T-helper 17 cell (primary cell): ENCODE data around the gene CDH4. TPM values are rescaled to one million over a fixed set of nuclear protein-coding genes. Genes with fewer than 3 reads are reported as not detected.

Source experiments
- ATAC-seq: fragments of 150-1000 bp; cut with Tn5 transposase; 2 replicates; pipeline ENCODE4 v1.10.0; 2021; ENCODE audit warnings: mild to moderate bottlenecking, moderate library complexity
- DNase-seq, 3 donors: peaks; one replicate each; pipeline versions ENCODE4 v3.0.0 to v3.0.0-alpha.2; 2020 to 2021
- H3K9me3 ChIP-seq: one replicate; pipeline ENCODE4 v1.7.0; 2013; ENCODE audit warnings: low read length, mild to moderate bottlenecking; ENCODE audit not compliant: control insufficient read depth, poor library complexity, severe bottlenecking
- H3K27ac Mint-ChIP-seq: one replicate; pipeline ENCODE4 v1.8.0; 2022; ENCODE audit warnings: mild to moderate bottlenecking, moderate library complexity, mixed read lengths
- H3K27me3 Mint-ChIP-seq: one replicate; pipeline ENCODE4 v1.8.0; 2022; ENCODE audit warnings: mixed read lengths
- H3K36me3 Mint-ChIP-seq: one replicate; pipeline ENCODE4 v1.8.0; 2022; ENCODE audit warnings: low read depth, mixed read lengths
- H3K4me1 Mint-ChIP-seq: one replicate; pipeline ENCODE4 v1.8.0; 2022; ENCODE audit warnings: mild to moderate bottlenecking, mixed read lengths
- H3K4me3 Mint-ChIP-seq: one replicate; pipeline ENCODE4 v1.8.0; 2022; ENCODE audit warnings: mild to moderate bottlenecking, moderate library complexity, mixed read lengths
- total RNA-seq, 4 donors: library from RNA in 2 of 4; stranded (reverse) in 2 of 4; gene quantifications; one replicate each; pipeline ENCODE4 v1.2.3 and lab custom pipeline; 2022 to 2026

Gene CDH4
- total RNA-seq, 2 donors from 2014 or later, result 0.55 to 0.67 TPM

DNA sequence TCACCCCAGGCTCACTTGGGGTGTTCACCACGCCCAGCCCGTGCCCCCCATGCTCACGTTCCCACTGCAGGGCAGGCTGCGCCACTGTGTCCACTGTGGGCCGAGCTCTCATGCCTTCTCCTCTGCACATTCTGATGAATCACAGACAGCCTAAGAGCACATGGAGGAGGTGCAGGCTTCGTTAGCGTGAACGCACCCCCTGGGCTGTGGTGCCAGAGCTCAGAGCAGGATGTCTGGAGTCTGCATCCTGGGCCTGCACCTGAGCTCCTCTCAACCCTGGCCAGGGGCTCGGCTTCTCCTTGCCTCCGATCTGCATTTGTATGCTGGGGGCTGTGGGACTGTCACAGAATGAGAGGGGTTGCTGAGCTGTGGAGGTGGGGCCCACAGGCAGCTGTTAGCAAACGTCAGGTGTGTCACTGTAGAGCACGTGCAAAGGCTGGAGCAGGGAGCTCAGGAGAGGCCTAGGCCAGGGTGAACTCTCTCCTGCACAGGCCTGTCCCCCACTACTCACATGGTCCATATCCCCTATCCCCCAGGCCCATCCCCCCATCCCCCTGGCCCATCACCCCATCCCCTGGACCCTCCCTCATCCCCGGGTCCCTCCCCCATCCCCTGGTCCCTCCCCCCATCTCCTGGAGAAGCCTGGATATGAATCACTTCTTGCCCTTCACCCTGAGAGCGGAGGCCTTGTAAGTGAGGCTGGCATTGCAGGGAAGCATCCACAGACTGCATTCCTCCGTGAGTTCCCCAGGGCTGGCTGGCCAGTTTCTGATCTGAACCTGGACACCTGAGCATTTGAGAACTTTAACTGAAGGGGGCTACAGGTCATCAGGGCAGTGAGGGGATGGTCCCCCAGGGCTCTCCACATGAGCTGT, 504.1 kb downstream of the CDH4 start:
- DNase-seq (no peak), ATAC-seq (no peak)
- Mint-ChIP-seq H3K27me3 (peaks cover 5% of the 10 kb centered on the region), H3K4me3 (no peak overlapping the region), H3K27ac (no peak overlapping the region), H3K36me3 (no peaks in the 10 kb centered on the region), H3K4me1 (no peaks in the 10 kb centered on the region)
- no peaks in the 10 kb centered on the region for H3K9me3 ChIP-seq

DNA sequence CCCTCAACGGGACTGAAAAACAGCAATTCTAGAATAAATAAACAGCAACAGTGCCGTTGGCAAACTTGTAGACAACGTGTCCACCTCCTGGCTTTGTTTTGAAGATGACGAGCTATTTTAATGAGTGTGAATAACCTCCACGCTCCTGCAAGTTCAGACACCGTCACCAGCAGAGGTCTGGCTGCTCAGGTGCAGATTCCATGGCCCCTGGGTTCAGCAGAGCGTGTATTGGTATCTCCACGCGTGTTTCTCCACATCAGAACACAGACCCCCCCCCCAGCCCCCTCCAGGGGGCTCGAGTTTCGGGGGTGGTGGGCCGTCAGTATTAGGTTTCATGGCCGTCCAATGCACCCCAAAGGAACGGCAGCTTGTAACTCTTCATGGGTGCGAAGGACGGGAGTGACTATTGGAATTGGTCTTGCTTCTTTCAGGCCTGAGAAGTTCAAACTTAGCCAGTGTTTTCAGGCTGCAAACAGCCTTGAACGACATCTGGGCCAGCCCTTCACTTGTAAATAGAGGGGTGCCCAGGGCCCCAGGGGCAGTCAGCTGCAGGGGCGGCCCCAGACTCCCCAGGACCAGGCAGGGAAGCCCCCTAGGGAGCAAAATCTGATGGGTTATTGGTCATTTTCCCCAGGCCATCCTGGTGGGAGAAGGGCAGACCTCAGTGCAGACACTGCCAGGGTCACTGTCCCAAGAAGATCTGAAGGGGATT, 505.1 kb downstream of the CDH4 start:
- no peaks in the 10 kb centered on the region for H3K9me3 ChIP-seq
- H3K27ac Mint-ChIP-seq, result no peak overlapping the region
- DNase-seq, result no peak
- no peak for ATAC-seq
- no peaks in the 10 kb centered on the region for H3K4me1 Mint-ChIP-seq
- no peak overlapping the region for H3K4me3 Mint-ChIP-seq
- H3K27me3 Mint-ChIP-seq, result peaks cover 5% of the 10 kb centered on the region
- H3K36me3 Mint-ChIP-seq, result no peaks in the 10 kb centered on the region

DNA sequence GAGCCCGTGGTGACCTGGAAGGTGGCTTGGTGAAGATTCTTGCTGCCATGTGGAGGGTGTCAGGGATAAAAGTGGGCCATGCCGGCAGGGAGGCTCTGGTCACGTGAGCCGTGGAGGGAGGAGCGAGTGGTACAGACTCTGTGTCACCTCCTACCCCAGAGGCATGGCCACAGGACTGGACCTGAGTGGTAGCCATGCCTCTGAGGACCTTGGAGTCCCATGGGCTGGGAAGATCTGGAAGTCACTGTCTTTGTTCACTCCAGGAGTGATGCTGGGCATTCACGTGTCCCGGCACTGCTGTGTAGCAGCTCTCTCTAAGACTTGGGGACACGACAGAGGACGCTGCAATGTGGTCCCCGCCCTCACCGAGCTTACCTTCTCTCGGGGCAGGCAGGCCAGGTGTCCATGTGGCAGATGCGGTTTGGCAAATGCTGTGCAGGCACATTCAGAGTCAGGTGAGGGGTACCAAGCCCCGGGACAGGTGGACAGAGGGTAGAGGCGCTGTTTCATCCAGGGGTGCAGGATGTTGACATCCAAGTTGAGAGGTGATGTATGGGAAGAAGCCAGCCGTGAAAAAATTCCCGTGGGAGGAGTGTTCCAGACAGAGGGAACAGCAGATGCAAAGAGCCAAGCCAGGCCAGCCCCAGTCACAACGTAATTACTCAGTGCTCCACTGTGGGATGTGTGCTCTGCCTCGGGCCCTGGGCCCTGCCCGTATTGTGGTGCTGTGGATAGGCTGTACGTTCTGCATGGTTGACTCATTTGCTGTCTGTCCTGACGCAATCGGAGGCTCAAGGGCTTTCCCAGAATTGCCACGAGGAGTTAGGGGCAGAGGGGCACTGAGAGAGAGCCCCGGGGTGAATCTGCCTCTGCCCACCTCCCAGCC, 505.9 kb downstream of the CDH4 start:
- Mint-ChIP-seq H3K4me3 (no peak overlapping the region), H3K4me1 (no peaks in the 10 kb centered on the region), H3K36me3 (no peaks in the 10 kb centered on the region), H3K27me3 (peaks cover 5% of the 10 kb centered on the region), H3K27ac (no peak overlapping the region)
- DNase-seq (no peak), ATAC-seq (no peak)
- H3K9me3 ChIP-seq, result no peaks in the 10 kb centered on the region

DNA sequence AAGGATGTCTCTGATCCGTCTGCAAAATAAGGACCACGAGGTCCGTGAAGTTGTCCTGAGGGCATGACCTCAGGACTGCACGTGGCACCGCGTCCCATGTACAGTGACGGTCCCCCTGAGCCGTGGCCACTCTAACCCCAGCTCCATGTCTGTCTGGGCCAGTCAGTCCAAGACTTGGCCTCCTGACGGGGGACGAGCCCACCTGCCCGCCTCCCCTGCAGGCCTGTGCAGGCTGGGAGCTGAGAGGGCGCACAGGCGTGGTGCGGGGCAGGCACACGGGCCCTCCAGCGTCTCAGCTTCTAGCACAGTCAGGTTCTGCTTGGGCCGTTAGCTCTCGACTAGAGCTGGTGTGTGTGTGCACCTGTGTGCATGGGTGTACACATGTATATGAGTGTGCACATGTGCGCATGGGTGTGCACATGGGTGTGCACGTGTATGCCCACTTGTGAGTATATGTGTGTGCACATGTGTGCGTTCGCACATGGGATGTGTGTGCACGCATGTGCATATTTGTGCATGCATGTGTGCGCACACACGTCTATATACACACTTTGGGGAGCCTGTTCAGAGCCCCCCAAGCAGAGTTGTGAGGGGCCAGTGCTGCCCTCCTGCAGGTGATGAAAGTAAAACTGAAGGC, 506.6 kb downstream of the CDH4 start:
- Mint-ChIP-seq H3K4me3 (no peak overlapping the region), H3K36me3 (no peaks in the 10 kb centered on the region), H3K27ac (no peak overlapping the region), H3K27me3 (peaks cover 11% of the 10 kb centered on the region), H3K4me1 (no peaks in the 10 kb centered on the region)
- DNase-seq, result no peak
- no peaks in the 10 kb centered on the region for H3K9me3 ChIP-seq
- no peak for ATAC-seq

DNA sequence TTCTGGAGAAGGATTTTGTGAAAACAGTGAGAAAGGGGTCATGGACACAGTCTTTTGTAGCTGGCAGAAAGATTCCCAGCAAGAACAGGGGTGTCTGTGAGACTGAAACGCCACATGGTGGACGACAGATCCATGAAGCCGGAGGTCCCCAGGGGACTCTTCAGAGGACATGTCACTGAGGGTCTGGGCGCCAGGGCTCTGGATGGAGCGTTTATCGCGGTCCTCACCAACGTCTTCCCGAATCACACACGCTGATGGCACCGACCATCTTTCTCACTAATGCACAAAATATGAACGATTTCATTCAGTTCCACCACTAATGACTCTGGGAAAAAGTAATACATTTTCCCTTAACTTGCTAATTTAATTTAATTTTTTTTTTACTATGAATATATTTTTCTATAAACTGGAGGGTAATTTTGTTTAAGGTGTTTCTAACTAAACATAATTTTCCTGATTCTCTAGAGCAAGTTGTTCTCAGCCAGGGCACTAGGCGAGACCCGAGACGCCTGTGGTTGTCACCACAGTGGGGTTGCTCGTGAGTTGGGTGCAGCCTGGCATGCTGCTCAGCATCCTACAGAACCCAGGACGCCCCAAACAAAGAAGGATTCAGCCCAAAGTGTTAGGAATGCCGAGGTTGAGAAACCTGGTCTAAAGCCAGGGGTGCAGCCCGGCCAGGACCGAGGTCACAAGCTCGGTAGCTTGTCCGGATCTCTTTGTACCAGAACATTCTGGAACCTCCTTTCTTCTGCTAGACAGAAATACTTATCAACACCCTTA, 507.4 kb downstream of the CDH4 start:
- no peaks in the 10 kb centered on the region for H3K36me3 Mint-ChIP-seq

DNA sequence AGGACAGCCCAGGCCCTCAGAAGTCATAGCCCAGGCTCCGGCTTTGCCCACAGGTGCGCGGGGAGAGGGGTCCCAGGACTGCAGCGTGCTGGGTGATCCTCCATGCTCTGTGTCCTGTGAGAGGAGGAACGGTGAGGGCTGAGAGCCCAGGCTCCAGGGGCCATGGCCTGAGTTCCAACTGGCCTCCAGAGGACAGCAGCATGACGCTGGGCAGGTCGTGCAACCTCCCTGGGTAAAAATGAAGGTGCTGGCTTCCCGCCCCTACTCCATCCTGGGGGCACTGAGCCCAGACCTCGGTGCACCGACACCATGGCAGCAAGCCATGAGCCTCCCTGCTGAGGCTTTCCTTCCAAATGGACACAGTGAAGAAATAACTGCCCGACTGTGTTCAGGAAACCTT, 508.3 kb downstream of the CDH4 start:
- H3K4me3 Mint-ChIP-seq, result no peak overlapping the region
- no peaks in the 10 kb centered on the region for H3K9me3 ChIP-seq
- DNase-seq, result no peak
- no peak overlapping the region for H3K27ac Mint-ChIP-seq
- H3K27me3 Mint-ChIP-seq, result peaks cover 20% of the 10 kb centered on the region
- no peak for ATAC-seq
- no peaks in the 10 kb centered on the region for H3K36me3 Mint-ChIP-seq
- no peaks in the 10 kb centered on the region for H3K4me1 Mint-ChIP-seq

More for the DNA sequence above, 507.4 kb downstream of the CDH4 start:
- DNase-seq (no peak), ATAC-seq (no peak)
- no peaks in the 10 kb centered on the region for H3K4me1 Mint-ChIP-seq
- no peak overlapping the region for H3K4me3 Mint-ChIP-seq
- no peak overlapping the region for H3K27ac Mint-ChIP-seq
- peaks cover 12% of the 10 kb centered on the region for H3K27me3 Mint-ChIP-seq
- no peaks in the 10 kb centered on the region for H3K9me3 ChIP-seq

DNA sequence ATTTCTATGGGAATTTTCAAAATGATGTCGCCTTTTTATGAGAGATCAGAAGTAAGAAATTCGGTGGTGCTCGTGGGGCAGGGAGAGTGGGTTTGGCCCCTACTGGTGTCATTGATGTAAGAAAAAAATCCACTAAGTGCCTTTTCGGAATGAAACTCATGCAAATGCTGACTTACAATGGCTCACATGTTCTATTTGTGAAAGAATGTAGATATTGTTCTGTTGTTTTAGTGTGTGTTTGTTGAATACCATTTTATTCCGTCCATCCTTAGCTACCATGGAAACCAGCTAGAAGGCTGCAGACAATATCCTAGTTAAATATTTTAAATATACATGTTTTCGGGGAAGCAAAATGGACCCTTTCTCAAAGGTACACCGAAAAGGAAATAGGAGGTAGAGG, 508.7 kb downstream of the CDH4 start:
- no peaks in the 10 kb centered on the region for H3K9me3 ChIP-seq
- Mint-ChIP-seq H3K4me3 (no peak overlapping the region), H3K27ac (no peak overlapping the region), H3K4me1 (no peaks in the 10 kb centered on the region), H3K27me3 (peaks cover 22% of the 10 kb centered on the region), H3K36me3 (no peaks in the 10 kb centered on the region)
- DNase-seq (no peak), ATAC-seq (no peak)

DNA sequence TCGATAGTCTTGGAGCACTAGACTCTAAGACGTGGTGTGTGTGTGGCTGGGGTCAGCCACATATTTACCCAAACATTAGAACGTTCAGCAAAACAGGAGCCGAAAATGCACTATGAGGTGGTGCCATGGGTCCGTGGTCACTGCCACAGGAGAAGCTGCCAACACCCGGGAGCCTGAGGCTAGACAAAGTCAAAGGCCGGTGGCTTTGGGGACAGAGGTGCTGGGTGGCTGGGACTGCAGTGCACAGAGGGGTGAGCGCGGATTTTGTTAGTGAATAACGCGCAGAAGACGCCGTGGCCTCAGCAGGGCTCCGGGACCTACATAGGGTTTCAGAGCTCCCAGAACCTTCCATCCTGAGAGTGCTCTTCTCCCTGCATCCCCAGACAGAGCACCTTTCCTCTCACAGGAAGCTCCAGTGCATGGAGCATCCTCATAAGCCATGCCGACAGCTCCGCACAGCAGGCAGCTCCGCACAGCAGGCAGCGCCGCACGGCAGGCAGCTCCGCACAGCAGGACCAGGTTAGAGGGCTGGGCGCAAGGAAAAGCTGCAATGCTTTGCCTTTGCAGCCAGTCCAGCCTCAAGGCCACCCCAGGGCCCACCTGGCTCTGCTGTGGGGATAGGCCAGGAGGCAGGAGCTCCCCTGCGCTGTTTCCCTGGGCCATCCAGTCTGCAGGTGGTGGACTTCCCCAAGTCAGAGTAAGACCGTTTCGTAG, 509.5 kb downstream of the CDH4 start:
- H3K9me3 ChIP-seq, result no peaks in the 10 kb centered on the region
- peaks cover 1% of the 10 kb centered on the region for H3K4me1 Mint-ChIP-seq
- no peak for DNase-seq
- H3K36me3 Mint-ChIP-seq, result no peaks in the 10 kb centered on the region
- ATAC-seq, result no peak
- H3K27ac Mint-ChIP-seq, result no peak overlapping the region
- H3K27me3 Mint-ChIP-seq, result peaks cover 22% of the 10 kb centered on the region
- no peak overlapping the region for H3K4me3 Mint-ChIP-seq

DNA sequence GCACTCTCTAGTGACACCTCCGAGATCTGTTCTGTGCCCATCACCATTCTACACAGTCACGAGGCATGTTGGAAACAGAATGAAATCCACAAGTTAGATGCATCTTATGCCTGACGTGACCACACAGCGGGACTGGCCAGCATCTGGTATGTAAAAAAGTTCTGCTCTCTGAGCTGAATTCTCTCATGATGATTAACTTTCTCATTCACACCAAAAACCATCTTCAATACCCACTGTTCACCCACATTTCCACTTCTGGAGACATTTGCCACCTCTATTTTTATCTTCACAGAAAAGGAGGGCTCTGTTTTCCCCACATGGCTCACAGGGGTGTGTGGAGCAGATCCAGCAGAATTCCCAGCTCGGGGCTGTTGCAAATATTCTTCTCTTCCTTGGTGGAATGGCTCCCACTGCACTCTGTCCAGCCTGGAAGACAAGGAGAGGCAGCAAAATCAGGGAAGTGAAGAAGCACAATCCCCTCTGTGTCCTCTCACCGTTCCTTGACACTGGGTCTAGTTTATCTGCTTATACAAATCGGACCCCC, 510.2 kb downstream of the CDH4 start:
- Mint-ChIP-seq H3K27me3 (peaks cover 24% of the 10 kb centered on the region), H3K4me3 (no peak overlapping the region)
- ATAC-seq, result no peak

DNA sequence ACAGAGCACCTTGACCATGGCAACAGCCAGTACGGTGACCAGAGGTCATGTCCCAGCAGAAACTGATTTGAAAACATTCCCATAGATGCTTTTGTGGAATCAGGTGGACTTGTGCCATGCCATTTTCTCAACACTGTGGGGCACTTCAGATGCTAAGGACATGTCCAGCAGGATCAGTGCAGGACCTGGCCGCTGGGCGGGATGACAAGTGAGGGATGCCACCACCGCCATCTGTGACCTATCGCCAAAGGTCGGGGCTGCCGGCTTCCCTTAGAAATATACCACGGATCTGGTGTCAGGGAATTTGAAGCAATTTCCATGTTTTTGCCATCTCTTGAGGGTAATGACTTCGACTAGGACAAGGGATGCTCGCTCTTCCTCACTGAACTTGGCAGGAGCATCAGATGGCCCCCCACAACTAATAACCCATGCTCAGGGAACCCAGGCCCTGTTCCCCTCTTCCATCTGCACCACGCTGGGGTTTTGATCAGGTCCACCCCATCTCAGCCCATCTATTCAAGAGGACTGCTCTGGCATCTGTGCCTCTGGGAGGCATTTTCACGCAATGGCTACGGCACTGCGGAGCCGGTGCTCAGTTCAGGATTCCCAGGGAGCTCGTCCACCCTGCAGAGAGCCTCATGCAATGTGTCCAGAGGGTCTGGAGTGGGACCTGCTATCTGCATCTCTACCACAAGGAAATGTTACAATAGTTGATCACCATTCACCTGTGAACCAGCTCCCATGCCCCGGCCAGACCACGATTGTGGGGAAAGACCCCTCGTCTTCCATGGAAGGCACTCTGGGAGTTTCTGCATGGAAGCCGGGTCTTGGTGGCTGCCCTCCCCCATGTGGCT, 511.1 kb downstream of the CDH4 start:
- Mint-ChIP-seq H3K27me3 (peaks cover 21% of the 10 kb centered on the region), H3K27ac (no peak overlapping the region), H3K4me1 (peaks cover 3% of the 10 kb centered on the region), H3K4me3 (no peak overlapping the region), H3K36me3 (no peaks in the 10 kb centered on the region)
- no peaks in the 10 kb centered on the region for H3K9me3 ChIP-seq
- DNase-seq (no peak), ATAC-seq (no peak)

More for the DNA sequence above, 510.2 kb downstream of the CDH4 start:
- Mint-ChIP-seq H3K27ac (no peak overlapping the region), H3K36me3 (no peaks in the 10 kb centered on the region), H3K4me1 (peaks cover 3% of the 10 kb centered on the region)
- DNase-seq, result no peak
- no peaks in the 10 kb centered on the region for H3K9me3 ChIP-seq
